Tibial artery (tissue), 4 donors: Measurements from ENCODE around the gene CDKL5.
"Not testable (repeated sequence)": the region's sequence is repeated elsewhere in the genome, so short reads cannot be mapped to it uniquely, and the experiment has no call there.

Experiments used
- DNase-seq, 2 donors: peaks; one replicate each; pipeline ENCODE4 v3.0.0-alpha.2; 2019
- H3K27ac ChIP-seq, 2 donors: fragments of 200-600 bp; sonication (generic) in 1 of 2; 1 replicate in 1 of 2; 2 replicates in 1 of 2; pipeline ENCODE4 v1.5.1; 2018 to 2019; ENCODE audit warnings: mild to moderate bottlenecking in 1 of 2
- H3K27me3 ChIP-seq, 2 donors: fragments of 200-600 bp; sonication (generic) in 1 of 2; one replicate each; pipeline versions ENCODE4 v1.5.1 to v1.6.0; 2016 to 2019
- H3K36me3 ChIP-seq, 3 donors: fragments of 200-600 bp; sonication (generic) in 2 of 3; one replicate each; pipeline ENCODE4 v1.5.1; 2016 to 2019; ENCODE audit warnings: mild to moderate bottlenecking in 2 of 3
- H3K4me1 ChIP-seq, 4 donors: fragments of 200-600 bp; sonication (generic) in 2 of 4; 1 replicate in 3 of 4; 2 replicates in 1 of 4; pipeline ENCODE4 v1.5.1; 2016 to 2019
- H3K4me3 ChIP-seq, 2 donors: fragments of 200-600 bp; sonication (generic) in 1 of 2; 1 replicate in 1 of 2; 2 replicates in 1 of 2; pipeline ENCODE4 v1.5.1; 2018 to 2019; ENCODE audit warnings: mild to moderate bottlenecking in 2 of 2
- H3K9me3 ChIP-seq, 3 donors: fragments of 200-600 bp; sonication (generic) in 1 of 3; one replicate each; pipeline ENCODE4 v1.5.1; 2016 to 2019
- CTCF ChIP-seq, 2 experiments: fragments of 200-600 bp in 1 of 2; fragments of 450-650 bp in 1 of 2; IDR thresholded peaks; one replicate each; pipeline ENCODE4 v1.5.1; 2017 to 2019; ENCODE audit warnings: antibody characterized with exemption in 2 of 2, mild to moderate bottlenecking in 1 of 2, moderate library complexity in 1 of 2
- intact Hi-C: fragments of 100-400 bp; cut with DNase I; formaldehyde crosslinking; loops from one replicate; pipeline ENCODE4 v1.15.0; 2023; ENCODE audit warnings: low total_unique reads

Gene CDKL5

GRCh38 chrX:18579495-18579894 lies 154.1 kb downstream of the CDKL5 start:
- TF ChIP-seq CTCF (IDR thresholded peaks at IDR 0.05), result no peak
- Histone ChIP-seq H3K4me3 (no peak overlapping the region), H3K36me3 (no peaks in the 10 kb centered on the region), H3K27ac (no peak overlapping the region), H3K9me3 (no peaks in the 10 kb centered on the region), H3K27me3 (no peaks in the 10 kb centered on the region), H3K4me1 (peaks cover 0 to 8% (median 0%) of the 10 kb centered on the region in 4 donors)
- no peak for DNase-seq
- intact Hi-C loops, result no loop called here

DNA sequence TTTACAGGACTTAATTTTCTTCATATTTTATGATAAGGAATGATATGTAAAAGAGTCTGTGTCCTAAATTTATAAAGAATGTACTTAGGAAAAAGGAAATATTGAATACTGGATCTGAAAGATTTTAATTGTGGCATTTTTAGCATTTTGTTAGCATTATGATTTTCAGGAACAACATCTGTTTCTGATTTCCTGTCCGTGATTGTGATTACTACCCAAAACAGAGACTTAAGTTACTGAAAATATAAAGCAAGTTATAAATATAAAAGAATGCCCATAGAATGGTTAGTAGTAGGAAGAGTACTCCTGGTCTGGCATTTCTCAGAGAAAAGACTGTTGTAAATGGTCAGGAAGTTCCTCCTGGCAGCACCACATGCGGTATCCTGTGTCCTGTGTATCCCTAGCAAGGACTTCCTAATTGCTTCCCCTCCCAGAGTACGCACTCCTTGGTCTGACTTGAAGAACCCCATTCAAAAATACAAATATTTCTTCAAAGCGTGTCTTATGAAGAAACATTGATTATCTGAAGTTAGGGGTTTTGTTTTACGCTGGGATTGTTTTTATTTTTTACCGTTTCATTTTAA lies 157.6 kb downstream of the CDKL5 start:
- no peaks in the 10 kb centered on the region for H3K36me3 ChIP-seq
- no peak for TF ChIP-seq CTCF (IDR thresholded peaks at IDR 0.05)

DNA sequence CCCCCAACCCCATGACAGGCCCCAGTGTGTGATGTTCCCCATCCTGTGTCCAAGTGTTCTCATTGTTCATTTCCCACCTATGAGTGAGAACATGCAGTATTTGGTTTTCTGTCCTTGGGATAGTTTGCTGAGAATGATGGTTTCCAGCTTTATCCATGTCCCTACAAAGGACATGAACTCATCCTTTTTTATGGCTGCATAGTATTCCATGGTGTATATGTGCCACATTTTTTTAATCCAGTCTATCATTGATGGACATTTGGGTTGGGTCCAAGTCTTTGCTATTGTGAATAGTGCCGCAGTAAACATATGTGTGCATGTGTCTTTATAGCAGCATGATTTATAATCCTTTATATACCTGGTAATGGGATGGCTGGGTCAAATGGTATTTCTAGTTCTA lies 163.9 kb downstream of the CDKL5 start:
- H3K4me3 ChIP-seq, DNase-seq, H3K36me3 ChIP-seq, H3K27me3 ChIP-seq, intact Hi-C loops, H3K9me3 ChIP-seq, H3K27ac ChIP-seq, H3K4me1 ChIP-seq: not testable (repeated sequence)

More for the DNA sequence above, 157.6 kb downstream of the CDKL5 start:
- H3K27me3 ChIP-seq, result no peaks in the 10 kb centered on the region
- no peak overlapping the region for H3K4me3 ChIP-seq
- H3K9me3 ChIP-seq, result no peaks in the 10 kb centered on the region
- intact Hi-C loops, result no loop called here
- H3K27ac ChIP-seq, result no peak overlapping the region
- H3K4me1 ChIP-seq, result no peaks in the 10 kb centered on the region
- no peak for DNase-seq

- Histone ChIP-seq H3K4me1 (no peaks in the 10 kb centered on the region), H3K36me3 (no peaks in the 10 kb centered on the region), H3K27ac (no peak overlapping the region), H3K27me3 (no peaks in the 10 kb centered on the region), H3K4me3 (no peak overlapping the region), H3K9me3 (no peaks in the 10 kb centered on the region)
- DNase-seq, result no peak
- intact Hi-C loops, result no loop called here
- TF ChIP-seq CTCF (IDR thresholded peaks at IDR 0.05), result no peak
These were observed 166.4 kb downstream of the CDKL5 start for GRCh38 chrX:18591834-18592233.

DNA sequence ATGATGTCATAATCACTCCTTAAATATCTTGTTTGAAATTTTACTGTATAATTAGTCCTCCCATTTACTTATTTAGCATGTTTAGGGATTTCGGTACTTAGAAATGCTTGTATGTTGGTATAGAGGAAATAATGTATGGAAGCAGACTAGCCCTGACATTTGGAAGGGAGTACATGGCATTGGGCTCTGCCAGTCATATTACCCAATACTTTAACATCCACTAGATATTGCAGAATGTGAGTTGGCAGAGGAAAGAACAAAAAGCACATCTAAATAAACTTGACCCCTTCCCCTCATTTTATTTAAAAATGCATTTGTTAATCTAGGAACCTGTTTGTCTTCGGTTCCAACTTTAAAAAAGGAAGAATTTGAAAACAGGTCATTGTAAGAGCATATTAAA lies 168.7 kb downstream of the CDKL5 start:
- Histone ChIP-seq H3K9me3 (no peaks in the 10 kb centered on the region), H3K27me3 (no peaks in the 10 kb centered on the region), H3K36me3 (no peaks in the 10 kb centered on the region), H3K4me1 (no peaks in the 10 kb centered on the region), H3K4me3 (no peak overlapping the region), H3K27ac (no peak overlapping the region)
- intact Hi-C loops, result no loop called here
- no peak for DNase-seq
- TF ChIP-seq CTCF (IDR thresholded peaks at IDR 0.05), result no peak

DNA sequence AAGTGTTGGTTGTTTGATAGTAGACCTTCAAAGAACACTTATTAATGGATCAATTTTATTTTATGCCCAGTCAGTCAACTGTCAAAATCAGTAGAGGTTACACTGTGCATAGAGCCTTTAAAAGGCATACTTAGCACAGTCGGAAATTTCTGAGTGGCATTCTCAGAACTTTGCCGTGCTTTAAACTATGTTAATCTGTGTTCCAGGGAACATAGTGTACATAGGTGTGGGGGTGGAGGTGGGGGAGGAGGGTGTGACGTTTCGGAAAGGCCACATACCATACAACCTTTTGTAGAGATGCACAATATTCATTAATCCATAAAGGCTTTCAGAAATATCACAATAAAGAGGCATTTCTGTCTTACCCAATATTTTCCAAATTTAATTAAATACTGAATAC lies 170.7 kb downstream of the CDKL5 start:
- no peak overlapping the region for H3K27ac ChIP-seq
- no peaks in the 10 kb centered on the region for H3K27me3 ChIP-seq
- no peak for DNase-seq
- intact Hi-C loops, result no loop called here
- H3K4me3 ChIP-seq, result no peak overlapping the region
- no peaks in the 10 kb centered on the region for H3K4me1 ChIP-seq
- no peaks in the 10 kb centered on the region for H3K36me3 ChIP-seq
- H3K9me3 ChIP-seq, result no peaks in the 10 kb centered on the region
- no peak for TF ChIP-seq CTCF (IDR thresholded peaks at IDR 0.05)
